Measurements from ENCODE around the gene KPNA3.

The KPNA3 gene

DNA sequence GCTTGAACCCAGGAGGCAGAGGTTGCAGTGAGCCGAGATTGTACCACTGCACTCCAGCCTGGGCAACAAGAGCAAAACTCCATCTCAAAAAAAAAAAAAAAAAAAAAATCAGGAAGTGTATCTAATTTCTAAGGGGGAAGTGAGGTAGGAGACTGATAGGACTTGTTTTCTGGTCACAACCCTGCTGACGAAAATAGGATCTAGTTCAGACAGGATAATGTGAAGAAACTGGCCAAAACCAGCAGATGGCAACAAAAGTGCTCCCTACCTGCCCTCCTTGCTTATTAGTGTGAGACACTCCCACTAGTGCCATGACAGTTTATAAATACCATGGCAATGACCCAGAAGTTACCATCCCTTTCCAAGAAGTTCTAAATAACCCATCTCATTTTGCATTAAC, 36.0 kb upstream of the KPNA3 start:
- 0 out of 2 replicates have a peak, but pooled peaks have one; percentile 54 for TF ChIP-seq GABPA (IDR thresholded peaks at IDR 0.05; ENCODE audit: low read depth)
- no peak for TF ChIP-seq REST (IDR thresholded peaks at IDR 0.05; ENCODE audit: insufficient replicate concordance, low read depth)
- TF ChIP-seq SPI1 (IDR thresholded peaks at IDR 0.05; ENCODE audit: borderline replicate concordance, low read depth): peak; percentile 84
- H3K27ac ChIP-seq (replicated peaks): peak overlapping the region; percentile 39
- H3K27me3 ChIP-seq (ENCODE audit: insufficient read depth, poor library complexity, severe bottlenecking): no peaks in the 10 kb centered on the region
- DNase-seq (ENCODE audit: low read depth in 1 of 2, low spot score in 1 of 2): peak in 1 of 2 experiments; percentile 81
- H3K4me3 ChIP-seq (replicated peaks; ENCODE audit: insufficient read depth, low read length): no peak overlapping the region

DNA sequence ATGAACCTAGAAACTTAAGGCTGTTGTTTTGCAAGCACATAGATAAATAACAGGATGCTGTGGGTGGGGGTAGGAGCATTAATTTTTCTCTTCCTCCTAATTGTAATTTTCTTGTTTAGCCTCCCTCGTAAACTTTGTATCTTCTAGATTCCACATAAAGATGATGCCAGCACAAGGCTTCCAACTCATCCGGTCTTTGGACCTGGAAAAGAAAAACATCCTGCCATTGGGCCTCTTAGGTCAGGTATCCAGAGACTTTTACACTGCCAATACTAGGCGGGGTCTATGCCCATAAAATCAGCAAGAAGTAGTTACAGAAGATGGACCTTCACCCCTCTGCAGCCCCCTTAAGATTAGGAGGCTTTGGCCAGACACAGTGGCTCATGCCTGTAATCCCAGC, 35.4 kb upstream of the KPNA3 start:
- H3K27me3 ChIP-seq (ENCODE audit: insufficient read depth, poor library complexity, severe bottlenecking): no peaks in the 10 kb centered on the region
- DNase-seq (ENCODE audit: low read depth in 1 of 2, low spot score in 1 of 2): no peak
- H3K27ac ChIP-seq (replicated peaks): no peak overlapping the region
- H3K4me3 ChIP-seq (replicated peaks; ENCODE audit: insufficient read depth, low read length): no peak overlapping the region
- TF ChIP-seq SPI1 (IDR thresholded peaks at IDR 0.05; ENCODE audit: borderline replicate concordance, low read depth) (no peak), GABPA (IDR thresholded peaks at IDR 0.05; ENCODE audit: low read depth) (no peak), POLR2AphosphoS5 (IDR thresholded peaks at IDR 0.05; ENCODE audit: low read depth) (no peak), CTCF (IDR thresholded peaks at IDR 0.05; ENCODE audit: insufficient read depth, low read length) (no peak), REST (IDR thresholded peaks at IDR 0.05; ENCODE audit: insufficient replicate concordance, low read depth) (no peak)

GRCh38 chr13:49827336-49827735, 34.9 kb upstream of the KPNA3 start:
- no peak for TF ChIP-seq POLR2AphosphoS5 (IDR thresholded peaks at IDR 0.05; ENCODE audit: low read depth)
- TF ChIP-seq SPI1 (IDR thresholded peaks at IDR 0.05; ENCODE audit: borderline replicate concordance, low read depth): no peak
- no peak for TF ChIP-seq GABPA (IDR thresholded peaks at IDR 0.05; ENCODE audit: low read depth)
- TF ChIP-seq REST (IDR thresholded peaks at IDR 0.05; ENCODE audit: insufficient replicate concordance, low read depth): no peak
- no peak for TF ChIP-seq CTCF (IDR thresholded peaks at IDR 0.05; ENCODE audit: insufficient read depth, low read length)
- H3K27ac ChIP-seq (replicated peaks): no peak overlapping the region

More at GRCh38 chr13:49827336-49827735, 34.9 kb upstream of the KPNA3 start:
- DNase-seq (ENCODE audit: low read depth in 1 of 2, low spot score in 1 of 2): no peak
- Histone ChIP-seq H3K27me3 (ENCODE audit: insufficient read depth, poor library complexity, severe bottlenecking) (no peaks in the 10 kb centered on the region), H3K4me3 (replicated peaks; ENCODE audit: insufficient read depth, low read length) (no peak overlapping the region)
